Neural progenitor cell (in vitro differentiated cells): Measurements from ENCODE around the gene C4BPA.

Source experiments
- EZH2 ChIP-seq: fragments of 200-600 bp; sonication (generic); IDR thresholded peaks from 2 replicates; pipeline ENCODE4 v1.6.1; 2017; ENCODE audit warnings: antibody characterized with exemption, mild to moderate bottlenecking, moderate library complexity
- EZH2phosphoT487 ChIP-seq: fragments of 200-600 bp; sonication (generic); IDR thresholded peaks from 2 replicates; pipeline ENCODE4 v1.6.1; 2017; ENCODE audit warnings: antibody characterized with exemption
- TF ChIP-seq, protein P1 (sequence below): fragments of 200-600 bp; sonication (generic); IDR thresholded peaks from 2 replicates; pipeline ENCODE4 v1.5.1; 2017; ENCODE audit warnings: antibody characterized with exemption, mild to moderate bottlenecking

DNA sequence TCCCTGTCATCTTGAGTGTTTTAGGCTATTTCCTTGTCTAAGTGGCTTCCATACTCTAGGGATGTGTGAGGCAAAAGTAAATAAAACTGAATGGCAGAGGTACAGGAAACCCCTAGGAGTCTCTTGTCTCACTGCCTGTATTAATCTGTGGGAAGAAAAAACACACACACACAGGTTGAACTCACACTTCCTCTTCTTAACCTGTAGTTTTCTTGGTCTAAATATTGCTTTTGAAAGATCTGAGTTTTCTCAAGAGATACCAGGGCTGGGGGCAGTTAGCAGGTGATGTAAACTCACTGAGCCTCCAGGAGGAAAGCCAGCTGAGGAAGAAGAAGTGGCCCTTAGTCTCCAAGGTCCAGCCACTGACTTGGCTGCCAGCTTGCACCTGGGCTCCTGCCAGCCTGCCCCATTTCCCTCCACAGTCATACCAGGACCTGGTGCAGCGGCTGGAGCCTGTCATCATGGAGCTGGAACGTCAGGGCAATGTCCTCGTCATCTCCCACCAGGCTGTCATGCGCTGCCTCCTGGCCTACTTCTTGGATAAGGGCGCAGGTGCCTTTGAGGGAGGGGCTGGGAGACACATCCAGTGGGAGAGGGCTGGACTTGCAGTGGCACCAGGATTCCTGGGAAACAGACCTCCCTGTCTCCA is 34.1 kb upstream of the C4BPA start:
- TF ChIP-seq EZH2 (no peak), EZH2phosphoT487 (no peak)
- TF ChIP-seq, protein P1, sequence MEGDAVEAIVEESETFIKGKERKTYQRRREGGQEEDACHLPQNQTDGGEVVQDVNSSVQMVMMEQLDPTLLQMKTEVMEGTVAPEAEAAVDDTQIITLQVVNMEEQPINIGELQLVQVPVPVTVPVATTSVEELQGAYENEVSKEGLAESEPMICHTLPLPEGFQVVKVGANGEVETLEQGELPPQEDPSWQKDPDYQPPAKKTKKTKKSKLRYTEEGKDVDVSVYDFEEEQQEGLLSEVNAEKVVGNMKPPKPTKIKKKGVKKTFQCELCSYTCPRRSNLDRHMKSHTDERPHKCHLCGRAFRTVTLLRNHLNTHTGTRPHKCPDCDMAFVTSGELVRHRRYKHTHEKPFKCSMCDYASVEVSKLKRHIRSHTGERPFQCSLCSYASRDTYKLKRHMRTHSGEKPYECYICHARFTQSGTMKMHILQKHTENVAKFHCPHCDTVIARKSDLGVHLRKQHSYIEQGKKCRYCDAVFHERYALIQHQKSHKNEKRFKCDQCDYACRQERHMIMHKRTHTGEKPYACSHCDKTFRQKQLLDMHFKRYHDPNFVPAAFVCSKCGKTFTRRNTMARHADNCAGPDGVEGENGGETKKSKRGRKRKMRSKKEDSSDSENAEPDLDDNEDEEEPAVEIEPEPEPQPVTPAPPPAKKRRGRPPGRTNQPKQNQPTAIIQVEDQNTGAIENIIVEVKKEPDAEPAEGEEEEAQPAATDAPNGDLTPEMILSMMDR: no peak
